Anterior cingulate cortex (tissue), 58 donors: Measurements from ENCODE around the gene CHMP2A.

ENCODE experiments used
- DNase-seq, 58 donors: peaks; one replicate each; lab custom pipeline; 2025; lab: John Stamatoyannopoulos, UW

CHMP2A gene

GRCh38 chr19:58556622-58557220 is 1.8 kb upstream of the CHMP2A start:
- DNase-seq, result no peak

- DNase-seq, result no peak
These were observed 1.2 kb upstream of the CHMP2A start for GRCh38 chr19:58555920-58556621.

GRCh38 chr19:58555369-58555885 is 522 bp upstream of the CHMP2A start:
- no peak for DNase-seq

- DNase-seq, result no peak
These were observed 959 bp downstream of the CHMP2A start for GRCh38 chr19:58553799-58554493.

- no peak for DNase-seq
These were observed 2.2 kb downstream of the CHMP2A start for GRCh38 chr19:58552655-58553054.

GRCh38 chr19:58551577-58552471 is 3.1 kb downstream of the CHMP2A start:
- no peak for DNase-seq

- DNase-seq, result no peak
These were observed 3.8 kb downstream of the CHMP2A start for GRCh38 chr19:58551123-58551497.

- DNase-seq, result no peak
These were observed 4.4 kb downstream of the CHMP2A start for GRCh38 chr19:58550362-58551122.

GRCh38 chr19:58549664-58550361 is 5.1 kb downstream of the CHMP2A start:
- DNase-seq, result no peak

GRCh38 chr19:58548859-58549663 is 5.8 kb downstream of the CHMP2A start:
- no peak for DNase-seq

GRCh38 chr19:58547323-58548312 is 7.3 kb downstream of the CHMP2A start:
- no peak for DNase-seq

- no peak for DNase-seq
These were observed 8.8 kb downstream of the CHMP2A start for GRCh38 chr19:58546019-58546530.

- DNase-seq, result no peak
These were observed 9.5 kb downstream of the CHMP2A start for GRCh38 chr19:58545286-58546018.

GRCh38 chr19:58544591-58545285 is 10.2 kb downstream of the CHMP2A start:
- no peak for DNase-seq

- DNase-seq, result no peak
These were observed 10.9 kb downstream of the CHMP2A start, which contains the start of gene TRIM28 for GRCh38 chr19:58543826-58544590. TSS of gene TRIM28 (plus strand) at chr19:58544064. CDS start at chr19:58544758, 694 bp downstream.
